Activated T-helper 2 cell treated with anti-CD3 and anti-CD28 coated beads, Interferon-gamma antibody, Interleukin-2, Interleukin-4, amounts not matched to agents 10 μg/mL and 5 μg/mL and 100 μg/mL, durations not matched to agents 14 hours and 24 hours and 36 hours (primary cell): ENCODE data around the gene B4GALT4. TPM values are rescaled to one million over a fixed set of nuclear protein-coding genes. Genes with fewer than 3 reads are reported as not detected.

Source experiments
- DNase-seq: peaks from one replicate; pipeline ENCODE4 v3.0.0; 2021; ENCODE audit warnings: low spot score
- H3K27ac Mint-ChIP-seq: one replicate; pipeline ENCODE4 v1.8.0; 2021; ENCODE audit warnings: mixed read lengths
- H3K27me3 Mint-ChIP-seq: one replicate; pipeline ENCODE4 v1.8.0; 2021; ENCODE audit warnings: low read depth, mixed read lengths
- H3K36me3 Mint-ChIP-seq: one replicate; pipeline ENCODE4 v1.8.0; 2021; ENCODE audit warnings: low read depth, mixed read lengths
- H3K4me1 Mint-ChIP-seq: one replicate; pipeline ENCODE4 v1.8.0; 2021; ENCODE audit warnings: low read depth, mixed read lengths
- H3K4me3 Mint-ChIP-seq: one replicate; pipeline ENCODE4 v1.8.0; 2021; ENCODE audit warnings: low read depth, mild to moderate bottlenecking, moderate library complexity, mixed read lengths
- H3K9me3 Mint-ChIP-seq: one replicate; pipeline ENCODE4 v1.8.0; 2021; ENCODE audit warnings: mixed read lengths
- intact Hi-C: fragments of 100-400 bp; cut with micrococcal nuclease; formaldehyde crosslinking; loops from one replicate; pipeline ENCODE4 v1.15.1; 2023
- total RNA-seq: library from RNA; stranded (reverse); gene quantifications from 2 replicates; pipeline ENCODE4 v1.2.3, GENCODE V29; 2022

B4GALT4 gene
- total RNA-seq, 1 donor from 2014 or later, result 20.1 TPM

- Mint-ChIP-seq H3K36me3 (peaks cover 59% of the 10 kb centered on the region), H3K4me3 (no peak overlapping the region), H3K27ac (no peak overlapping the region), H3K9me3 (no peaks in the 10 kb centered on the region), H3K4me1 (peaks cover 12% of the 10 kb centered on the region), H3K27me3 (no peaks in the 10 kb centered on the region)
- intact Hi-C loops, result no loop called here
- no peak for DNase-seq
Observed at GRCh38 chr3:119211193-119211592, 29.5 kb downstream of the B4GALT4 start.

- H3K36me3 Mint-ChIP-seq, result peaks cover 29% of the 10 kb centered on the region
- no peak for DNase-seq
- no peak overlapping the region for H3K27ac Mint-ChIP-seq
- peaks cover 12% of the 10 kb centered on the region for H3K4me1 Mint-ChIP-seq
- no peak overlapping the region for H3K4me3 Mint-ChIP-seq
- H3K9me3 Mint-ChIP-seq, result no peaks in the 10 kb centered on the region
- H3K27me3 Mint-ChIP-seq, result no peaks in the 10 kb centered on the region
- intact Hi-C loops, result no loop called here
Observed at GRCh38 chr3:119207512-119207875, 33.2 kb downstream of the B4GALT4 start.

GRCh38 chr3:119206611-119207511 lies 33.8 kb downstream of the B4GALT4 start:
- peaks cover 24% of the 10 kb centered on the region for H3K36me3 Mint-ChIP-seq
- no peak overlapping the region for H3K4me3 Mint-ChIP-seq
- H3K4me1 Mint-ChIP-seq, result peaks cover 12% of the 10 kb centered on the region
- DNase-seq, result no peak
- intact Hi-C loops, result no loop called here
- no peaks in the 10 kb centered on the region for H3K27me3 Mint-ChIP-seq
- H3K9me3 Mint-ChIP-seq, result no peaks in the 10 kb centered on the region
- H3K27ac Mint-ChIP-seq, result no peak overlapping the region

- intact Hi-C loops, result no loop called here
- no peak overlapping the region for H3K4me3 Mint-ChIP-seq
Observed at GRCh38 chr3:119205685-119206084, 35.0 kb downstream of the B4GALT4 start.

GRCh38 chr3:119205209-119205608 lies 35.5 kb downstream of the B4GALT4 start:
- Mint-ChIP-seq H3K36me3 (peaks cover 14% of the 10 kb centered on the region), H3K4me1 (peaks cover 12% of the 10 kb centered on the region), H3K4me3 (no peak overlapping the region), H3K9me3 (no peaks in the 10 kb centered on the region), H3K27me3 (no peaks in the 10 kb centered on the region), H3K27ac (no peak overlapping the region)
- intact Hi-C loops, result no loop called here
- no peak for DNase-seq

More at GRCh38 chr3:119205685-119206084, 35.0 kb downstream of the B4GALT4 start:
- Mint-ChIP-seq H3K36me3 (peaks cover 18% of the 10 kb centered on the region), H3K27ac (no peak overlapping the region), H3K9me3 (no peaks in the 10 kb centered on the region), H3K4me1 (peaks cover 12% of the 10 kb centered on the region), H3K27me3 (no peaks in the 10 kb centered on the region)
- no peak for DNase-seq

GRCh38 chr3:119195911-119196310 lies 44.8 kb downstream of the B4GALT4 start:
- no peak for DNase-seq
- Mint-ChIP-seq H3K9me3 (no peaks in the 10 kb centered on the region), H3K27me3 (peaks cover 5% of the 10 kb centered on the region), H3K4me1 (no peaks in the 10 kb centered on the region), H3K4me3 (no peak overlapping the region), H3K36me3 (no peaks in the 10 kb centered on the region), H3K27ac (no peak overlapping the region)
- intact Hi-C loops, result no loop called here

- Mint-ChIP-seq H3K36me3 (no peaks in the 10 kb centered on the region), H3K27me3 (peaks cover 5% of the 10 kb centered on the region), H3K4me3 (no peak overlapping the region), H3K27ac (no peak overlapping the region), H3K9me3 (no peaks in the 10 kb centered on the region), H3K4me1 (no peaks in the 10 kb centered on the region)
- intact Hi-C loops, result no loop called here
- no peak for DNase-seq
Observed at GRCh38 chr3:119195151-119195476, 45.6 kb downstream of the B4GALT4 start.

- Mint-ChIP-seq H3K9me3 (no peaks in the 10 kb centered on the region), H3K27ac (no peak overlapping the region), H3K36me3 (no peaks in the 10 kb centered on the region), H3K27me3 (peaks cover 5% of the 10 kb centered on the region), H3K4me1 (no peaks in the 10 kb centered on the region), H3K4me3 (no peak overlapping the region)
- DNase-seq, result no peak
- intact Hi-C loops, result no loop called here
Observed at GRCh38 chr3:119194237-119195150, 46.2 kb downstream of the B4GALT4 start.

GRCh38 chr3:119191800-119192199 lies 48.9 kb downstream of the B4GALT4 start:
- intact Hi-C loops, result no loop called here
- Mint-ChIP-seq H3K27me3 (peaks cover 5% of the 10 kb centered on the region), H3K4me1 (no peaks in the 10 kb centered on the region), H3K27ac (no peak overlapping the region), H3K36me3 (no peaks in the 10 kb centered on the region), H3K4me3 (no peak overlapping the region), H3K9me3 (no peaks in the 10 kb centered on the region)
- DNase-seq, result no peak

- H3K36me3 Mint-ChIP-seq, result no peaks in the 10 kb centered on the region
- no peak overlapping the region for H3K4me3 Mint-ChIP-seq
- H3K27me3 Mint-ChIP-seq, result no peaks in the 10 kb centered on the region
- H3K9me3 Mint-ChIP-seq, result no peaks in the 10 kb centered on the region
- H3K4me1 Mint-ChIP-seq, result no peaks in the 10 kb centered on the region
- no peak overlapping the region for H3K27ac Mint-ChIP-seq
- intact Hi-C loops, result no loop called here
- DNase-seq, result no peak
Observed at GRCh38 chr3:119187266-119187665, 53.4 kb downstream of the B4GALT4 start.

- Mint-ChIP-seq H3K4me1 (no peaks in the 10 kb centered on the region), H3K4me3 (no peak overlapping the region), H3K27ac (no peak overlapping the region), H3K9me3 (no peaks in the 10 kb centered on the region), H3K27me3 (no peaks in the 10 kb centered on the region), H3K36me3 (no peaks in the 10 kb centered on the region)
- no peak for DNase-seq
- intact Hi-C loops, result no loop called here
Observed at GRCh38 chr3:119184796-119185570, 55.7 kb downstream of the B4GALT4 start.

- H3K4me3 Mint-ChIP-seq, result no peak overlapping the region
- intact Hi-C loops, result no loop called here
- H3K9me3 Mint-ChIP-seq, result no peaks in the 10 kb centered on the region
- H3K27me3 Mint-ChIP-seq, result no peaks in the 10 kb centered on the region
- no peak overlapping the region for H3K27ac Mint-ChIP-seq
- no peaks in the 10 kb centered on the region for H3K36me3 Mint-ChIP-seq
- no peaks in the 10 kb centered on the region for H3K4me1 Mint-ChIP-seq
- no peak for DNase-seq
Observed at GRCh38 chr3:119184111-119184510, 56.6 kb downstream of the B4GALT4 start.
